ENCODE results near the gene DAG1. TPM values are rescaled to one million over a fixed set of nuclear protein-coding genes. Genes with fewer than 3 reads are reported as not detected.
"Not testable (repeated sequence)": the region's sequence is repeated elsewhere in the genome, so short reads cannot be mapped to it uniquely, and the experiment has no call there.

DAG1 gene
- total and polyA plus RNA-seq, 2 experiments from 2014 or later: 50.3 to 59.9 TPM

DNA sequence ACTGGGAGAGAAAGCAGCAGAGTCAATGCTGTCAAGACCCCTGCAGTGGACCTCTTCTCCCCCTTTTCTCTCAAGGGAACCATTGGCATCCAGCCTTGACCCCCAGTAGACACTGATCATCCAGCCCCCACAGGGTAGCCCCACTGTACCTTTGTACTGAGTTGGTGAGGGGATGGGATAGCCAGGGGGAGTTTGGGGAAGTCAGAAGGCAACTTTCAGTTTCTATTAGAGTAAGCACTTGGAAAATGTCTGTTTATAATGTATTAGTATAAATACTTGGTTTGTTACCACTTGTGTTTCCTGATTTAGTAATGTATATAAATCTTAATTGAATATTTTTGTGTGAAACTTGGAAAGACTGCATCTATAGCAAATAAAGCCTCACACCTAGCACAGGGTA, 25.0 kb downstream of the DAG1 start:
- no peaks in the 10 kb centered on the region for H3K9me2 ChIP-seq (replicated peaks; ENCODE audit: insufficient read depth)
- DNase-seq (ENCODE audit: low spot score): no peak
- no peaks in the 10 kb centered on the region for H3K9me3 ChIP-seq (ENCODE audit: low read depth)
- no peak for TF ChIP-seq EZH2phosphoT487 (IDR thresholded peaks at IDR 0.05; ENCODE audit: low read depth, severe bottlenecking, unreplicated experiment)
- TF ChIP-seq, protein P1, sequence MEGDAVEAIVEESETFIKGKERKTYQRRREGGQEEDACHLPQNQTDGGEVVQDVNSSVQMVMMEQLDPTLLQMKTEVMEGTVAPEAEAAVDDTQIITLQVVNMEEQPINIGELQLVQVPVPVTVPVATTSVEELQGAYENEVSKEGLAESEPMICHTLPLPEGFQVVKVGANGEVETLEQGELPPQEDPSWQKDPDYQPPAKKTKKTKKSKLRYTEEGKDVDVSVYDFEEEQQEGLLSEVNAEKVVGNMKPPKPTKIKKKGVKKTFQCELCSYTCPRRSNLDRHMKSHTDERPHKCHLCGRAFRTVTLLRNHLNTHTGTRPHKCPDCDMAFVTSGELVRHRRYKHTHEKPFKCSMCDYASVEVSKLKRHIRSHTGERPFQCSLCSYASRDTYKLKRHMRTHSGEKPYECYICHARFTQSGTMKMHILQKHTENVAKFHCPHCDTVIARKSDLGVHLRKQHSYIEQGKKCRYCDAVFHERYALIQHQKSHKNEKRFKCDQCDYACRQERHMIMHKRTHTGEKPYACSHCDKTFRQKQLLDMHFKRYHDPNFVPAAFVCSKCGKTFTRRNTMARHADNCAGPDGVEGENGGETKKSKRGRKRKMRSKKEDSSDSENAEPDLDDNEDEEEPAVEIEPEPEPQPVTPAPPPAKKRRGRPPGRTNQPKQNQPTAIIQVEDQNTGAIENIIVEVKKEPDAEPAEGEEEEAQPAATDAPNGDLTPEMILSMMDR (IDR thresholded peaks at IDR 0.05; ENCODE audit: poor library complexity): no peak
- no peak for TF ChIP-seq EZH2 (IDR thresholded peaks at IDR 0.05; ENCODE audit: borderline replicate concordance)
- peaks cover 76% of the 10 kb centered on the region for H3K79me2 ChIP-seq
- H4K20me1 ChIP-seq (ENCODE audit: insufficient read depth, poor library complexity, severe bottlenecking): no peaks in the 10 kb centered on the region
- H3K4me1 ChIP-seq (ENCODE audit: insufficient read depth): peaks cover 11% of the 10 kb centered on the region
- no peak overlapping the region for H3K27ac ChIP-seq
- no peaks in the 10 kb centered on the region for H3K27me3 ChIP-seq
- H3K4me2 ChIP-seq: no peak overlapping the region
- H3K4me3 ChIP-seq: no peak overlapping the region
- H3K36me3 ChIP-seq (replicated peaks; ENCODE audit: insufficient read depth, low read depth): no peaks in the 10 kb centered on the region
- no peak overlapping the region for H2AFZ ChIP-seq

DNA sequence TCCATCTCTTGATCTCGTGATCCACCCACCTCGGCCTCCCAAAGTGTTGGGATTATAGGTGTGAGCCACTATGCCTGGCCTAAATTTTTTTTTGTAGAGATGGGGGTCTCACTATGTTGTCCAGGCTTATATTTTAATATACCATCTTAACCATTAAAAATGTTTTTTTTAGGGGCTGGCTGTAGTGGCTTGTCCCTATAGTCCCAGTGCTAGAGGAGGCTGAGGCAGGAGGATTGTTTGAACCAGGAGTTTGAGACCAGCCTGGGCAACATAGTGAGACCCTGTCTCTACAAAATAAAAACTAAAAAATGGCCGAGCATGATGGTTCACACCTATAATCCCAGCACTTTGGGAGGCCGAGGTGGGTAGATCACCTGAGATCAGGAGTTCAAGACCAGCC, 26.8 kb downstream of the DAG1 start:
- H3K36me3 ChIP-seq (replicated peaks; ENCODE audit: insufficient read depth, low read depth); H3K9me3 ChIP-seq (ENCODE audit: low read depth); H3K27me3 ChIP-seq; H3K4me2 ChIP-seq; DNase-seq (ENCODE audit: low spot score); H3K9me2 ChIP-seq (replicated peaks; ENCODE audit: insufficient read depth); H3K27ac ChIP-seq; H4K20me1 ChIP-seq (ENCODE audit: insufficient read depth, poor library complexity, severe bottlenecking); H3K4me3 ChIP-seq; H2AFZ ChIP-seq: not testable (repeated sequence)
- H3K4me1 ChIP-seq (ENCODE audit: insufficient read depth): peaks cover 24% of the 10 kb centered on the region
- H3K79me2 ChIP-seq: peaks cover 72% of the 10 kb centered on the region
- WGBS (ENCODE audit: low lambda C conversion rate, missing lambda C conversion rate): 97% methylated on average over 4 of the region's 4 CpGs

DNA sequence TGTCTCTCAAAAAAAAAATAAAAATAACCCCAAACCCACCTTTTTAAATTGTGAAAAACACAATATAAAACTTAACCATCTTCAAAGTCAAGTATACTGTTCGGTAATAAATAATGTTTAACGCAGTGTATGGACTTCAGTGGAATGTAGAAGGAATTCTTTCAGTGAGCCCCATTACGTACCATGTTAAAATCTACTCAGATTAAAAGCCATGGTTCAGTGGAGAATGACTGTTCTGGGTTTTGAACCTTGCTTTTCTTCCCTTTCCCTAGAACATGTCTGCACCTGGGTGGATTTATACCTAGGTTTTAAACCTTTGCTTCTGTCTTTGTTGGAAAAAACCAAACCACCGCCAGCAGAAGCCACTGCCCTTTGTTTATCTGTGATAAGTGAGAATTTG, 27.5 kb downstream of the DAG1 start:
- peaks cover 24% of the 10 kb centered on the region for H3K4me1 ChIP-seq (ENCODE audit: insufficient read depth)
- H3K27me3 ChIP-seq: no peaks in the 10 kb centered on the region
- H3K4me2 ChIP-seq: no peak overlapping the region
- no peak overlapping the region for H3K4me3 ChIP-seq
- H4K20me1 ChIP-seq (ENCODE audit: insufficient read depth, poor library complexity, severe bottlenecking): no peaks in the 10 kb centered on the region
- no peaks in the 10 kb centered on the region for H3K9me2 ChIP-seq (replicated peaks; ENCODE audit: insufficient read depth)
- H3K27ac ChIP-seq: peak overlapping the region; percentile 68
- no peak for TF ChIP-seq EZH2phosphoT487 (IDR thresholded peaks at IDR 0.05; ENCODE audit: low read depth, severe bottlenecking, unreplicated experiment)
- TF ChIP-seq, protein P1 (IDR thresholded peaks at IDR 0.05; ENCODE audit: poor library complexity): no peak
- TF ChIP-seq EZH2 (IDR thresholded peaks at IDR 0.05; ENCODE audit: borderline replicate concordance): no peak
- H2AFZ ChIP-seq: no peak overlapping the region
- no peaks in the 10 kb centered on the region for H3K9me3 ChIP-seq (ENCODE audit: low read depth)
- H3K36me3 ChIP-seq (replicated peaks; ENCODE audit: insufficient read depth, low read depth): no peaks in the 10 kb centered on the region
- H3K79me2 ChIP-seq: peaks cover 71% of the 10 kb centered on the region
- no peak for DNase-seq (ENCODE audit: low spot score)
- 84% methylated on average over 4 of the region's 4 CpGs for WGBS (ENCODE audit: low lambda C conversion rate, missing lambda C conversion rate)

DNA sequence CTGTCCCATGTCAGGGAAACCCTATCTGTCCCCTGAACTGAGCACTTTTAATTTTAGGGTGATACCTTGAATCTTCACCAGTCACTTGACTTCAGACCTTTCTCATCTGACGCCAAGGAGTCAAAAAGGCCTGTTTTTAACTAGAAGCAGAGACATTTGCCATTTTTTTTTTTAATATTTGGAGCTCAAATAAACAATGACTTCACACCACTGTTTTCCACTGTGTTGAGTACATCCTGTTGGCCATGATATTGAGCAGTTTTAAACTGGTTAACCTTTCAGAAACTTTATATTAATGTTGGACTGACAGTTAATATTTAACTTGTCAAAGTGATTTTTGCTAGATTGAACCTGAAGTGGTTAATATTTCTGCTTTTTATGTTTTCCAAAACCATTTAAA, 28.2 kb downstream of the DAG1 start:
- Histone ChIP-seq H3K27ac (peak overlapping the region; percentile 68), H3K9me3 (ENCODE audit: low read depth) (no peaks in the 10 kb centered on the region), H3K4me3 (no peak overlapping the region), H3K27me3 (no peaks in the 10 kb centered on the region), H3K36me3 (replicated peaks; ENCODE audit: insufficient read depth, low read depth) (no peaks in the 10 kb centered on the region), H3K9me2 (replicated peaks; ENCODE audit: insufficient read depth) (no peaks in the 10 kb centered on the region), H3K79me2 (peaks cover 77% of the 10 kb centered on the region), H3K4me1 (ENCODE audit: insufficient read depth) (peaks cover 24% of the 10 kb centered on the region), H3K4me2 (no peak overlapping the region), H2AFZ (no peak overlapping the region), H4K20me1 (ENCODE audit: insufficient read depth, poor library complexity, severe bottlenecking) (no peaks in the 10 kb centered on the region)
- DNase-seq (ENCODE audit: low spot score): no peak
- no peak for TF ChIP-seq EZH2 (IDR thresholded peaks at IDR 0.05; ENCODE audit: borderline replicate concordance)
- TF ChIP-seq EZH2phosphoT487 (IDR thresholded peaks at IDR 0.05; ENCODE audit: low read depth, severe bottlenecking, unreplicated experiment): no peak
- TF ChIP-seq, protein P1 (IDR thresholded peaks at IDR 0.05; ENCODE audit: poor library complexity): no peak
- WGBS (ENCODE audit: low lambda C conversion rate, missing lambda C conversion rate): 88% methylated on average over 1 of the region's 1 CpG

Data from hepatocyte (in vitro differentiated cells).